Activated CD4-positive, alpha-beta T cell treated with anti-CD3 and anti-CD28 coated beads for 24 hours (primary cell): ENCODE data around the gene GPRASP1.

Experiments
- DNase-seq, 2 donors: peaks; one replicate each; pipeline ENCODE4 v3.0.0-alpha.2; 2020; ENCODE audit warnings: low read depth in 2 of 2

Gene GPRASP1

DNA sequence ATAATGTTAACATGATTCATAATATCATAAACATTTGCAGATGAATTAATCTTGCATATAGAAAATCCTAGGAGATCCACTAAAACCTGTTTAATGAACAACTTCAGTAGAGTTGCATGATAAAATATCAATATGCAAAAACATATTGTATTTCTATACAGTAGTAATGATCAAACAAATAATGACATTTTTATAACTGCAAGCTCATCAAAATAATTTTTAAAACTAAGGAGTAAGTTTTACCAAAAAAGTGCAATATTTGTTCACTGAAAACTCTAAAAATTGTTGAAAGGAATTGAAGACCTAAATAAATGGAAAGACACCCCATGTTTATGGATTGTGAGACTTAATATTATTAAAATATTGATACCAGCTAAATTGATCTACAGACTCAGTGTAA is 45.0 kb downstream of the GPRASP1 start:
- no peak for DNase-seq

DNA sequence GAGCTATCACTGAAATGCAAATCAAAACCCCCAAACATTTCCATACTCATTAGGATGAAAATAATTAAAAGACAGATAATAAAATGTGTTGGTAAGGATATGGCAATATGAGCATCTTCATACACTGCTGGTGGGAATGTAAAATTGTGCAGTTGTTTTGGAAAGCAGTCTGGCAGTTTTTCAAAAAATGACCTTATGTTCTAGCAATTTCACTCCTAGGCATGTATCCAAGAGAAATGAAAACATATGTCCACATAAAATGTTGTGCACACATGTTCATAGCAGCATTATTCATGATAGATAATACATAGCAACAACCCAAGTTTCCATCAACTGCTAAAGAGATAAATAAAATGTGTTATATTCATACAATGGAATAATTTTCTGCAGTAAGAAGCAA is 46.2 kb downstream of the GPRASP1 start:
- no peak for DNase-seq
